ENCODE measurements around the gene GDF7.
"Not testable (repeated sequence)": the region's sequence is repeated elsewhere in the genome, so short reads cannot be mapped to it uniquely, and the experiment has no call there.

Gene GDF7

DNA sequence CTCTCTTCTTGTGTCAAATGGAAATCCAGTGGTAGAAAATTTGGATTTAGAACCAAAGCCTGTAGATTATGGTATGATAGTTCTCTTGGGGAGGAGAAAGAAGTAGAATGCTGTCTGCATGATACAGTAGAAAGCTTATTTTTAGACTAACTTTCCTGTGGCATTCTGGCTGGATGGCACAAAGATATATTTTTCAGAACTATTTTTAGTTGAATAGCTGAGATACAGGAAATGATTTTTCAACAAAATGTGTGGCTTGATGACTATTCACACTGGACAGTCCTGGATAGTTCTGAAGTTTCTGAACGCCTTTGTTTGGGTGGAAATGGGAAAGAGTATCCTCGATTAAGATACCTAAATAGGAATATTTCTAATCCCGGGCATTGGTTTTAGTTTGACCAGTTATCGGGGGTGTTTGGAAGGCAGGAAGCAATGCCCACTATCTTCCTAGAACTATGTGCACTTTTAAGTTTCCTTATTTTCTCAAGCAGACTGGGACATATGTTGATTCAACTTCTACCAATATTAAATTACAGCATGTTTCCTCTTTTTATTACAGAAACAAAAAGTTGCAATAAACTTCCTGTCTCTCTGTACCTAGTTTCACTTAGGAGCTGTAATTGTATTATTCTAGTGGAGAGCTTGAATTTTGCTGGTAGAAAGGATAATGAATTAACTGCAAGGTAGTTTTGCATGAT, 32.1 kb downstream of the GDF7 start:
- DNase-seq (ENCODE audit: low read depth): no peak

DNA sequence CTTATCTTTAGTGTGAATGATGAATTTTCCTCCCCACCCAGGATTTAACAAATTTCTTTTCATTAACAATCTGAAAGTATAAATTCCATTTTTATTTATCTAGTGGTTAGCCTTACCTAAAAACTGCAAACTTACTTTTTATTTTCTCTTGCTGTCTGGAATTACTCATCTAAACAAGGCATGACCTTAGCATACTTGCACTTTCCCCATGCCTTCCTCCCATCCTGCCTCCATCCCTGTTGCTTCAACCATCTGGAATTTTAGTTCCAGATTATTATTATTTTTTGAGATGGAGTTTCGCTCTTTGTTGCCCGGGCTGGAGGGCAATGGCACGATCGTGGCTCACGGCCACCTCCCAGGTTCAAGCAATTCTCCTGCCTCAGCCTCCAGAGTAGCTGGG, 35.6 kb downstream of the GDF7 start:
- no peak for DNase-seq (ENCODE audit: low read depth)

DNA sequence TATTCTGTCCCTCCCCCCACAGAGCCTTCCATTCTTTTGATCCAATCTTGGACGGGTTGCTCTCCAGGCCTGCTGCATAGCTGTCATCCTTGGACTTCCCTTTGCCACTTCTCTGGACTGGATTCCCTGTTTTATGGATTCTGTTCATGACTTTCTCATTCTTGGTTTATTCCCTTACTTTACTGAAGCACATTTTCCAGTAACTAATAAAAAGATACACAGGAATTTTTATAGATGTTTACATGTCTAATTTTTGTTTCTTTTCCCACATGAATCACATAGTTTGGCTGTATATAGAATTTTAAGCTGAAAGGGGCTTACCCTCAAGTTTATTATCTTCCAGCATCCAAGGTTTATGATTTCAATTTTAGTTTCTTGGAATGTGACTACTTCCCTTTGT, 37.9 kb downstream of the GDF7 start:
- no peak for DNase-seq (ENCODE audit: low read depth)

- no peak for DNase-seq (ENCODE audit: low read depth)
Observed at GRCh38 chr2:20706217-20706616, 39.3 kb downstream of the GDF7 start.

DNA sequence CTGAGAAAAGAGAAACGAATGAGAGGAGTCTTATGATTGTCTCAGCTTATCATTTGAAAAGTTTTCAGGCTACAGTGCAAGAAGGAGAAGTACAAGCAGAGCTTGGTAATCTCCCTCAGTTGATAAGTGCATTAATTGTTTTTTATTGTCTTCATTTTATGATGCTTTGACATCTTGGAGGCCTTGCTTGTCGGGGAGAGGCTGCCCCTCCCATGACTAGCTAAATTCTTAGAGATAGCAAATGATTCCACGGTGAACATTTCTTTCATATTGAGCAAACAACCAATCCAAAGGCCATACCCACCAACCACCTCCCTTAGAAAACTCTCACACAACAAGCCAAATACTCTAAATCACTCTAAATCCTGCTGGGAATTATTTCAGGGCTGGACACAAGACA, 39.8 kb downstream of the GDF7 start:
- DNase-seq (ENCODE audit: low read depth): no peak

DNA sequence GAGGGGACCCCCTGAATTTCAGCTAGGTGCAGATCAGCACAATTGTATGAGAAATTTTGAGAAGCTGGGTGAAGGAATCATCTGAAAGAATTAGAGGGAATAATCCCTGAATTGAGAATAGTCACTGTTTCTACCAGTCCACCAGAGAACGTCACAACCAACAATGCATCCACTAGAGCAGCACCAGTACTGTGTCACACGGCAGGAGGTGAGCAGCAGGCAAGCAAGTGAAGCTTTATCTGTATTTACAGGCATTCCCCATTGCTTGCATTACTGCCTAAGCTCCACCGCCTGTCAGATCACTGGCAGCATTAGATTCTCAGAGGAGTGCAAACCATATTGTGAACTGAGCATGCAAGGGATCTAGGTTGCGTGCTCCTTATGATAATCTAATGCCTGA, 40.7 kb downstream of the GDF7 start:
- no peak for DNase-seq (ENCODE audit: low read depth)

GRCh38 chr2:20711641-20712040, 44.7 kb downstream of the GDF7 start:
- DNase-seq (ENCODE audit: low read depth): not testable (repeated sequence)

GRCh38 chr2:20713585-20713984, 46.6 kb downstream of the GDF7 start:
- not testable (repeated sequence) for DNase-seq (ENCODE audit: low read depth)

DNA sequence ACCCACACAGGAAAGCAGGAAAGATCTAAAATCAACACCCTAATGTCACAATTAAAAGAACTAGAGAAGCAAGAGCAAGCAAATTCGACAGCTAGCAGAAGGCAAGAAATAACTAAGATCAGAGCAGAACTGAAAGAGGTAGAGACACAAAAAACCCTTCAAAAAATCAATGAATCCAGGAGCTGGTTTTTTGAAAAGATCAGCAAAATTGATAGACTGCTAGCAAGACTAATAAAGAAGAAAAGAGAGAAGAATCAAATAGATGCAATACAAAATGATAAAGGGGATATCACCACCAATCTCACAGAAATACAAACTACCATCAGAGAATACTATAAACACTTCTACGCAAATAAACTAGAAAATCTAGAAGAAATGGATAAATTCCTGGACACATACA, 47.5 kb downstream of the GDF7 start:
- DNase-seq (ENCODE audit: low read depth): not testable (repeated sequence)

DNA sequence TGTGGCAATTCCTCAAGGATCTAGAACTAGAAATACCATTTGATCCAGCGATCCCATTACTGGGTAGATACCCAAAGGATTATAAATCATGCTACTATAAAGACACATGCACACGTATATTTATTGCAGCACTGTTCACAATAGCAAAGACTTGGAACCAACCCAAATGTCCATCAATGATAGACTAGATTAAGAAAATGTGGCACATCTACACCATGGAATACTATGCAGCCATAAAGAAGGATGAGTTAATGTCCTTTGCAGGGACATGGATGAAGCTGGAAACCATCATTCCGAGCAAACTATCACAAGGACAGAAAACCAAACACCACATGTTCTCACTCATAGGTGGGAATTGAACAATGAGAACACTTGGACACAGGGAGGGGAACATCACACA, 49.2 kb downstream of the GDF7 start:
- DNase-seq (ENCODE audit: low read depth): not testable (repeated sequence)

- DNase-seq (ENCODE audit: low read depth): no peak
Observed at GRCh38 chr2:20717641-20718040, 50.7 kb downstream of the GDF7 start.

DNA sequence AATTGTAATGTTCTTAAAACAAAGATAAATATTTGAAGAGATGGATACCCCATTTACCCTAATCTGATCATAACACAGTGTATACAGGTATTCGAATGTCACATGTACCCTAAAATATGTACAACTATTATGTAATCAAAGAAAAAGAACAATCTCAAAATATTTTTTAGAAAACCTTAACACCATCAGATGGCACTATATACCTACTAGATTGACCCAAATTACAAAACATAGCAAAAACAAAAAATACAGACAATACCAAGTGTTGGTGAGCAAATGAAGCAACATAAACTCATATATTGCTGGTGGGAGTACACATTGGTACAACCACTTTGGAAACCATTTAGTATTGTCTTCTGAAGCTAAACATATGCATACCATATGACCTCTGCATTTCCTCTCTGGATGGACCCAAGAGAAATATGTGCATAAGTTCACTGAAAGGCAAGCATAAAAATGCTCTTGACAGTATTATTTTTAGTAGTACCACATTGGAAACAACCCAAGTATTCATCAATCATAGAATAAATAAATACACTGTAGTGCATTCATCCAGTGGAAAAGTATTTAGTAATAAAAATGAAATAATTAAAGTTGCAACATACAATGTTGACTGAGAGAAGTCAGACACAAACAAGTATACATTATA, 55.8 kb downstream of the GDF7 start:
- DNase-seq (ENCODE audit: low read depth): no peak

DNA sequence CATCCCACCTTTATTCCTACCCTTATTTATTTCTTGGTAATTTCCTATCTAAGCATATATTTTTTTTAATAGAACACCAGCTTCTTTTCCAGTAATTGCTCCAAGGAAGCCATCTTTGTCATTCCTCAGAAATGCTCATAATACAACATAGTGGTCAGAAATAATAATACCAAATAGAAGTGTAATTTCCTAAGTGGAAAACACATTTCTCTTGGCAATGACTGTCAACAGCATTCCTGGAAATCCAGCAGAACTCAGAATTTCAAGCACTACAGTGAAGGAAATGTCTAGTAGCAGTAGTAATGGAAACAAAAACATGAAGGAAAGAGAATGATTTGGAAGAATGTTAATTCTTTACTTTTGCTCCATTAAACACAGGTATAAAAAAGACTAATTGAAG, 56.6 kb downstream of the GDF7 start:
- DNase-seq (ENCODE audit: low read depth): no peak

GRCh38 chr2:20724500-20725053, 57.6 kb downstream of the GDF7 start:
- DNase-seq (ENCODE audit: low read depth): no peak

DNA sequence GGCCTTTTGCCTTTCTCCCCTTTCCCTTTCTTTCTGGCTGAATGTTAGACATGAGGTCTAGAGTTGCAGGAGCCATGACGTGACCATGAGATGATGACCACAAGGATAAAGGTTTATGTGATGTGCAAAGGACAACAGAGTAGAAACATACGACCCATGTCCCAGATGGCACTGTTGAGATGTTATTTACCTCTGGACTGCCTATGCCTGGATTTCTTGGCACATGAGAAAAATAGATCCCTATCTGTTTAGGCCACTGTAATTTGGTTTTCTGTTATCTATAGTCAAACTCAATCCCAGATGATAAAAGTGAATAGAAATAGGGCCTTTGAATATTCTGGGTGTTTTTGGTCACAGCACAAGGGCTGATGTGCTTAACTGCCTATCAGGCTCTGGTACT, 58.8 kb downstream of the GDF7 start:
- no peak for DNase-seq (ENCODE audit: low read depth)

GRCh38 chr2:20726913-20727312, 60.0 kb downstream of the GDF7 start:
- no peak for DNase-seq (ENCODE audit: low read depth)

DNA sequence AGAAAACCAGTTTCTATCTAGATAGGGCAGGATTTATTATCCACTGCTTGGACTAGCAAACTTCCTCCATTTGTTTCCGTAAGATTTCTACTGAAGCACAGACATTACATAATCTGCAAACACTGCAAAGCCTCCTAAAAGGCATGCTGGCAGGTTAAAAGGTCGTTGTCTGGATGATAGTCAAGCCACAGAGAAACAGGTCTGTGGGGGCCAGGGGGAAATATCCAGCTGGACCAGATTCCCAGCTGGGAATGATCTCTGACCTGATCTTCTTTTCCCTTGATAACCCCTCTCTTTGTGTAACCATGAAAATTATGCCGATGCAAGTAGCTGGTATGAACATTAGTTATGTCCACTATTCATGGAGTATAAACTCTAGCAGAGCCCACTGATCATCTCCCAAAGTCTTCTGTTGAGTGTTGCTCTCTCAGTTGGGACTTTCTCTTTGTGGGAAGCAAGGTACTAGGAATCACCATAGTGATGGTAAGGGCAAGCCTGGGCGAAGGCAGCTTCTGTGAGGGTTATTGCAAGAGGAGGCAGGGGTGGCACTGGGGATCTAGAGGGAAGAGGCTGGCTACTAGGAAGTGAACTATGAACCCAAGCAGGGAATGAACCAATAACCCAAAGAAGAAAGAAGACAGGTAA, 61.3 kb downstream of the GDF7 start:
- no peak for DNase-seq (ENCODE audit: low read depth)

All from activated T-helper 9 cell treated with anti-CD3 and anti-CD28 coated beads, Interleukin-2, amount 50 U/mL, for 16 hours (primary cell).